HepG2 (cell line): ENCODE measurements around the gene COL4A2. TPM values are rescaled to one million over a fixed set of nuclear protein-coding genes. Genes with fewer than 3 reads are reported as not detected.

ENCODE experiments used
- E2F1 ChIP-seq: sonication (generic); formaldehyde crosslinking; IDR thresholded peaks from 2 replicates; pipeline ENCODE4 v1.5.0; 2020; ENCODE audit warnings: missing genetic modification reagents
- GABPA ChIP-seq, 2 experiments: IDR thresholded peaks; 2 replicates each; pipeline ENCODE4 v1.6.1; 2011 to 2016; ENCODE audit warnings: low read depth in 2 of 2, low read length in 1 of 2, missing biosample characterization in 1 of 2, missing genetic modification characterization in 1 of 2
- MXI1 ChIP-seq: IDR thresholded peaks from 3 replicates; pipeline ENCODE4 v1.6.1; 2012; ENCODE audit warnings: low read depth, low read length, inconsistent platforms, borderline replicate concordance
- NFIB ChIP-seq: sonication (generic); formaldehyde crosslinking; IDR thresholded peaks from 2 replicates; pipeline ENCODE4 v1.9.0; 2021; ENCODE audit warnings: missing genetic modification reagents, mild to moderate bottlenecking, borderline replicate concordance
- NR1H2 ChIP-seq: sonication (generic); formaldehyde crosslinking; IDR thresholded peaks from 2 replicates; pipeline ENCODE4 v1.8.1; 2022; ENCODE audit warnings: low read depth, missing genetic modification reagents, borderline replicate concordance
- PRDM15 ChIP-seq: sonication (generic); formaldehyde crosslinking; IDR thresholded peaks from 2 replicates; pipeline ENCODE4 v1.4.0; 2020; ENCODE audit warnings: missing genetic modification reagents
- RNF2 ChIP-seq: fragments of 450-650 bp; conservative IDR thresholded peaks from 2 replicates; pipeline ENCODE4 v1.6.1; 2016; ENCODE audit warnings: low read depth
- SP4 ChIP-seq: sonication (generic); formaldehyde crosslinking; IDR thresholded peaks from 2 replicates; pipeline ENCODE4 v1.8.1; 2023; ENCODE audit warnings: mild to moderate bottlenecking, missing genetic modification reagents
- ZFP1 ChIP-seq: IDR thresholded peaks from 2 replicates; pipeline ENCODE4 v1.6.1; 2016
- ZKSCAN8 ChIP-seq: IDR thresholded peaks from 2 replicates; pipeline ENCODE4 v1.6.1; 2016; ENCODE audit warnings: borderline replicate concordance, missing genetic modification reagents, missing compliant biosample characterization
- ZNF280B ChIP-seq: sonication (generic); formaldehyde crosslinking; IDR thresholded peaks from 2 replicates; pipeline ENCODE4 v1.5.0; 2020; ENCODE audit warnings: missing genetic modification reagents, mild to moderate bottlenecking, borderline replicate concordance
- ZNF407 ChIP-seq: sonication (generic); formaldehyde crosslinking; IDR thresholded peaks from one replicate; pipeline ENCODE4 v1.5.1; 2020; ENCODE audit warnings: mild to moderate bottlenecking, missing genetic modification reagents; ENCODE audit errors: not compliant biosample characterization
- ZNF441 ChIP-seq: sonication (generic); formaldehyde crosslinking; IDR thresholded peaks from 2 replicates; pipeline ENCODE4 v1.7.0; 2021; ENCODE audit warnings: missing genetic modification reagents, borderline replicate concordance
- ZNF558 ChIP-seq: sonication (generic); formaldehyde crosslinking; IDR thresholded peaks from 2 replicates; pipeline ENCODE4 v1.9.0; 2022; ENCODE audit warnings: mild to moderate bottlenecking, missing genetic modification reagents, borderline replicate concordance
- polyA plus RNA-seq, 8 experiments: library from polyadenylated mRNA; depleted of rRNA in 3 of 8; stranded (reverse) in 7 of 8; unstranded in 1 of 8; fragments of >200 nt; fragmentation: Illumina TruSeq in 4 of 8; extraction: Trizol in 4 of 8; gene quantifications; 2 replicates each; pipeline versions ENCODE4 v1.2.1 to v1.2.3, GENCODE V29; 2011 to 2016; ENCODE audit warnings: low read depth in 4 of 8, missing spikeins in 1 of 8, mixed read lengths in 1 of 8; ENCODE audit not compliant: insufficient read depth in 1 of 8
- total RNA-seq, 5 experiments: library from RNA; depleted of rRNA; stranded (reverse); fragments of >200 nt; fragmentation: Illumina TruSeq; extraction: Trizol; gene quantifications; 2 replicates each; pipeline ENCODE4 v1.2.3, GENCODE V29; 2016; ENCODE audit warnings: low read depth in 1 of 5

The COL4A2 gene
- total and polyA plus RNA-seq, 2 of the 13 experiments (the other 11 are each of a cell fraction or from before 2014, with no cell fraction given) = 0.22 to 1.9 TPM

GRCh38 chr13:110560601-110561343 lies 253.7 kb downstream of the COL4A2 start (continued):
- no peak for TF ChIP-seq ZKSCAN8
- no peak for TF ChIP-seq NFIB (CRISPR knock-in tag)
- no peak for TF ChIP-seq GABPA (IDR thresholded peaks at IDR 0.05; ENCODE audit: low read depth, low read length)
- no peak; the same call in 1 of the 2 replicates for TF ChIP-seq GABPA (CRISPR knock-in tag; IDR thresholded peaks at IDR 0.05; ENCODE audit: low read depth)
- no peak for TF ChIP-seq NR1H2
- no peak for TF ChIP-seq SP4
- no peak for TF ChIP-seq E2F1 (CRISPR knock-in tag)
- TF ChIP-seq PRDM15 = no peak
- TF ChIP-seq ZNF407 = no peak
- no peak for TF ChIP-seq ZNF280B (CRISPR knock-in tag)
- TF ChIP-seq ZNF441 = no peak
- no peak for TF ChIP-seq MXI1
- no peak for TF ChIP-seq ZNF558 (CRISPR knock-in tag)
- TF ChIP-seq RNF2 = no peak
- no peak for TF ChIP-seq ZFP1 (CRISPR knock-in tag)
